PC-9 (cell line): ENCODE measurements around the gene LAMA5. TPM values are rescaled to one million over a fixed set of nuclear protein-coding genes. Genes with fewer than 3 reads are reported as not detected.

Experiments used
- BruUV-seq: library from RNA; stranded (reverse); fragments of 400-500 nt; replicated peaks from 2 replicates; lab custom pipeline; 2021; lab: Mats Ljungman, UMichigan
- CTCF ChIA-PET: fragments of 300-600 bp; sonication (Branson Sonifier 250); formaldehyde crosslinking; loops from one replicate; lab custom pipeline; 2022; ENCODE audit warnings: antibody characterized with exemption; lab: Charles Lee
- POLR2A ChIA-PET: fragments of 300-600 bp; sonication (Branson Sonifier 250); formaldehyde crosslinking; loops from one replicate; lab custom pipeline; 2022; ENCODE audit warnings: antibody characterized with exemption; ENCODE audit not compliant: unreplicated experiment; lab: Charles Lee
- DNase-seq, 2 experiments: peaks; one replicate each; pipeline versions ENCODE4 v3.0.0 to v3.0.0-alpha.2; 2015 to 2022; ENCODE audit warnings: mixed read lengths in 1 of 2
- H2AFZ ChIP-seq: fragments of 200-600 bp; sonication (generic); 2 replicates; pipeline ENCODE4 v1.8.1; 2017; ENCODE audit warnings: antibody characterized with exemption
- H3F3A ChIP-seq: fragments of 200-600 bp; sonication (generic); 2 replicates; pipeline ENCODE4 v1.8.1; 2017; ENCODE audit warnings: antibody characterized with exemption, mild to moderate bottlenecking, low read depth; ENCODE audit not compliant: insufficient read depth
- H3K27ac ChIP-seq: fragments of 200-600 bp; sonication (generic); 2 replicates; pipeline ENCODE4 v1.6.1; 2016; ENCODE audit warnings: mixed run types
- H3K27me3 ChIP-seq: fragments of 200-600 bp; sonication (generic); 2 replicates; pipeline ENCODE4 v1.6.1; 2016; ENCODE audit warnings: low read depth, mixed run types; ENCODE audit not compliant: insufficient read depth
- H3K36me3 ChIP-seq: fragments of 200-600 bp; sonication (generic); 2 replicates; pipeline ENCODE4 v1.6.1; 2016; ENCODE audit warnings: low read depth, mixed run types
- H3K4me1 ChIP-seq: fragments of 200-600 bp; sonication (generic); replicated peaks from 2 replicates; pipeline ENCODE4 v1.6.1; 2016; ENCODE audit warnings: mixed run types; ENCODE audit not compliant: insufficient read depth
- H3K4me2 ChIP-seq: fragments of 200-600 bp; sonication (generic); 2 replicates; pipeline ENCODE4 v1.6.1; 2017; ENCODE audit warnings: mixed run types
- H3K4me3 ChIP-seq: fragments of 200-600 bp; sonication (generic); 2 replicates; pipeline ENCODE4 v1.6.1; 2016; ENCODE audit warnings: mixed run types
- H3K79me2 ChIP-seq: fragments of 200-600 bp; sonication (generic); 2 replicates; pipeline ENCODE4 v1.6.1; 2017; ENCODE audit warnings: low read depth, mixed run types
- H3K9me2 ChIP-seq: fragments of 200-600 bp; sonication (generic); 2 replicates; pipeline ENCODE4 v1.8.1; 2017; ENCODE audit warnings: mild to moderate bottlenecking; ENCODE audit not compliant: insufficient read depth
- H3K9me3 ChIP-seq: fragments of 200-600 bp; sonication (generic); 2 replicates; pipeline ENCODE4 v1.8.1; 2016; ENCODE audit warnings: low read depth; ENCODE audit not compliant: insufficient read depth
- H4K20me1 ChIP-seq: fragments of 200-600 bp; sonication (generic); 2 replicates; pipeline ENCODE4 v1.8.1; 2017; ENCODE audit not compliant: insufficient read depth
- EZH2 ChIP-seq: fragments of 200-600 bp; sonication (generic); IDR thresholded peaks from 2 replicates; pipeline ENCODE4 v1.8.0; 2017; ENCODE audit warnings: antibody characterized with exemption, low read depth
- intact Hi-C: fragments of 100-400 bp; cut with micrococcal nuclease; formaldehyde crosslinking; loops from one replicate; pipeline ENCODE4 v1.10.0; 2022; ENCODE audit not compliant: unreplicated experiment
- total RNA-seq: library from RNA; stranded (reverse); gene quantifications from 2 replicates; pipeline ENCODE4 v1.2.3, GENCODE V29; 2021
- TF ChIP-seq, protein P1 (sequence below): fragments of 200-600 bp; sonication (generic); conservative IDR thresholded peaks from 2 replicates; pipeline ENCODE4 v1.6.1; 2017; ENCODE audit warnings: mixed run types, antibody characterized with exemption, mild to moderate bottlenecking, moderate library complexity

The LAMA5 gene
- total RNA-seq, 1 experiment from 2014 or later: 700 TPM

DNA sequence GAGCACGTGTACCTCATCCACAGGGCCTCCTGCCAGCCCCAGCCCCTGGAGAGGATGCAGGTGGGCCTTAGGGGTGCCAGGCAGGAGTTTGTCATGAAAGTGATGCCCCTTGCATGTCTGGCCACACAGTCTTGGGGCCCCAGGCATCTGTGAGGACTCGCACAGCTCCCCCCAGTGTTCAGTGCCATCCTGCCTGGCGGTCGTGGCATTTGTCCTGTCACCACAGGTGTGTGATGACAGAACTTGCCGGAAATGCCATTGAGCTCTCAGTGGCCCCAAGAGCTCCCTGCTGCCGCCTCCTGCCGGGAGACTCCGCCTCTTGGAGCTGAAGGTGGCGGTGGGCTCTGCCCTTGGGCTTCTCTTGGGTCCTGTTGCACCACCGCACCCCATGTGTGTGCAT lies 94.9 kb downstream of the LAMA5 start:
- ChIA-PET POLR2A (no interaction called here), CTCF (interaction anchor here (0.6 kb wide), 1 partner anchor 199 kb away, joined by 4 read pairs; no protein-coding TSS in a partner anchor)
- H3K4me2 ChIP-seq: no peak overlapping the region
- H3K27me3 ChIP-seq: no peaks in the 10 kb centered on the region
- peaks cover 72% of the 10 kb centered on the region for H4K20me1 ChIP-seq
- peaks cover 10% of the 10 kb centered on the region; the same call in 1 of the 2 replicates for H3K36me3 ChIP-seq
- no peaks in the 10 kb centered on the region for H3K4me1 ChIP-seq
- H2AFZ ChIP-seq: no peak overlapping the region
- BruUV-seq: no TSS peak
- intact Hi-C loops: no loop called here
- H3K4me3 ChIP-seq: no peak overlapping the region
- no peak for DNase-seq
- no peaks in the 10 kb centered on the region for H3K9me2 ChIP-seq
- H3K79me2 ChIP-seq: no peaks in the 10 kb centered on the region
- no peak for TF ChIP-seq EZH2
- TF ChIP-seq, protein P1, sequence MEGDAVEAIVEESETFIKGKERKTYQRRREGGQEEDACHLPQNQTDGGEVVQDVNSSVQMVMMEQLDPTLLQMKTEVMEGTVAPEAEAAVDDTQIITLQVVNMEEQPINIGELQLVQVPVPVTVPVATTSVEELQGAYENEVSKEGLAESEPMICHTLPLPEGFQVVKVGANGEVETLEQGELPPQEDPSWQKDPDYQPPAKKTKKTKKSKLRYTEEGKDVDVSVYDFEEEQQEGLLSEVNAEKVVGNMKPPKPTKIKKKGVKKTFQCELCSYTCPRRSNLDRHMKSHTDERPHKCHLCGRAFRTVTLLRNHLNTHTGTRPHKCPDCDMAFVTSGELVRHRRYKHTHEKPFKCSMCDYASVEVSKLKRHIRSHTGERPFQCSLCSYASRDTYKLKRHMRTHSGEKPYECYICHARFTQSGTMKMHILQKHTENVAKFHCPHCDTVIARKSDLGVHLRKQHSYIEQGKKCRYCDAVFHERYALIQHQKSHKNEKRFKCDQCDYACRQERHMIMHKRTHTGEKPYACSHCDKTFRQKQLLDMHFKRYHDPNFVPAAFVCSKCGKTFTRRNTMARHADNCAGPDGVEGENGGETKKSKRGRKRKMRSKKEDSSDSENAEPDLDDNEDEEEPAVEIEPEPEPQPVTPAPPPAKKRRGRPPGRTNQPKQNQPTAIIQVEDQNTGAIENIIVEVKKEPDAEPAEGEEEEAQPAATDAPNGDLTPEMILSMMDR: no peak
- no peak overlapping the region for H3K27ac ChIP-seq
- H3F3A ChIP-seq: peaks cover 2% of the 10 kb centered on the region; the same call in 1 of the 2 replicates
- H3K9me3 ChIP-seq: no peaks in the 10 kb centered on the region

DNA sequence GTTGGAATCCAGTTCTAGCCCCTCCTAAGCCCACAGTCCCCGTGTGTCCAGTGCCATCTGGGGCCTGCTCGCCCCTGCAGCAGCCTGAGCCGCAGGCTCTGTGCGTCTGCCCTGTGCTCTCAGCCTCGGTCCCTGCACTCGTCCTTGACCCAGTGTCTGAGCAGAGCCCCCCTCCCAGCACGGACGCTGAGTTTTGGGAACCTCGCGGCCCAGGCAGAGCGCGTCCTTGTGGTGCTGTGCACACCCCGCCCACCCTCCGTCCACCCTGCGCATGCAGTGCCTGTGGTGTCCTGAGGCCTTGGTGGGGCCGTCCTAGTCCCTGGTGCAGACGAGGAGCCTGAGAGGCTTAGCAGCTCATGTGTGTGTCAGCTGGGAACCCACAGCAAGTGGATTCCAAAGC lies 97.2 kb downstream of the LAMA5 start:
- H4K20me1 ChIP-seq: peaks cover 67% of the 10 kb centered on the region
- ChIA-PET POLR2A (no interaction called here), CTCF (no interaction called here)
- H3K27ac ChIP-seq: no peak overlapping the region
- TF ChIP-seq EZH2: no peak
- TF ChIP-seq, protein P1: no peak
- no peak for DNase-seq
- H3K9me2 ChIP-seq: no peaks in the 10 kb centered on the region
- H3F3A ChIP-seq: peaks cover 11% of the 10 kb centered on the region
- H3K9me3 ChIP-seq: peaks cover 5% of the 10 kb centered on the region; the same call in 1 of the 2 replicates
- no peak overlapping the region for H3K4me2 ChIP-seq
- peaks cover 20% of the 10 kb centered on the region for H3K36me3 ChIP-seq
- intact Hi-C loops: loop anchor here (10.0 kb wide), 1 partner anchor 255 kb away; no protein-coding TSS in a partner anchor
- no peaks in the 10 kb centered on the region for H3K27me3 ChIP-seq
- H2AFZ ChIP-seq: no peak overlapping the region
- BruUV-seq: no TSS peak
- H3K79me2 ChIP-seq: 0 out of 2 replicates have a peak, but pooled peaks cover 5% of the 10 kb centered on the region
- no peak overlapping the region for H3K4me3 ChIP-seq
- no peaks in the 10 kb centered on the region for H3K4me1 ChIP-seq

DNA sequence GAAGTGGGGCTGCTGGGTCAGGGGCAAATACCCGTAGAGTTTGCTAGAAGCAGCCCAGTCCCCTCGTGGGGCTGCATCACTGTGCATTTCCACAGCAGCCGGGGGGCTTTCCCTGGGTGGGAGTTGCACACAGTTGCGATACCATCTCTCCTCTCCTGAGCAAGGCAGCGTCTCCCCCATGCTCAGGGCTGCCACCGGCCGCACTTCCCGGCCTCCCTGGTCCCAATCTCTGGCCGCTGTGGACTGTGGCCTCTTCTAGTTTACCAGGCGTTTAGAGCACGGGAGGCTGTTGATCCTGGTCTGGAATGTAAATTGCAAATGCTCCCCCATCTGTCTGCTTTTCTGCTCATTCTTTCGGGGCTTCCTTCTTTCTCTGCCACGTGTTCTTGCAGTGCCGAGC lies 97.7 kb downstream of the LAMA5 start:
- Histone ChIP-seq H3K27ac (no peak overlapping the region), H3K4me1 (no peaks in the 10 kb centered on the region), H3K36me3 (peaks cover 20% of the 10 kb centered on the region), H4K20me1 (peaks cover 62% of the 10 kb centered on the region), H3F3A (peaks cover 16% of the 10 kb centered on the region), H3K4me3 (no peak overlapping the region), H3K79me2 (0 out of 2 replicates have a peak, but pooled peaks cover 5% of the 10 kb centered on the region), H3K27me3 (no peaks in the 10 kb centered on the region), H2AFZ (no peak overlapping the region), H3K9me3 (peaks cover 5% of the 10 kb centered on the region; the same call in 1 of the 2 replicates), H3K4me2 (no peak overlapping the region), H3K9me2 (no peaks in the 10 kb centered on the region)
- TF ChIP-seq, protein P1: no peak
- no peak for TF ChIP-seq EZH2
- intact Hi-C loops: loop anchor here (10.0 kb wide), 1 partner anchor 255 kb away; no protein-coding TSS in a partner anchor
- no peak for DNase-seq
- POLR2A ChIA-PET: no interaction called here
- no TSS peak for BruUV-seq
- CTCF ChIA-PET: no interaction called here
